H1 (cell line): ENCODE data around the gene SH3RF3. TPM values are rescaled to one million over a fixed set of nuclear protein-coding genes. Genes with fewer than 3 reads are reported as not detected.

ENCODE experiments used
- CTCF ChIA-PET: fragments of 300-600 bp; sonication (Branson Sonifier 250); formaldehyde crosslinking; loops from one replicate; lab custom pipeline; 2021; ENCODE audit not compliant: partially characterized antibody; lab: Charles Lee
- POLR2A ChIA-PET: fragments of 300-600 bp; sonication (Branson Sonifier 250); formaldehyde crosslinking; loops from one replicate; lab custom pipeline; 2021; ENCODE audit warnings: inconsistent platforms; ENCODE audit not compliant: partially characterized antibody; lab: Charles Lee
- DNase-seq, 2 experiments: peaks; one replicate each; pipeline versions ENCODE4 v3.0.0 to v3.0.0-alpha.2; 2010 to 2022; ENCODE audit warnings: low spot score in 2 of 2, low read depth in 1 of 2, mixed read lengths in 1 of 2
- FAIRE-seq: peaks from 2 replicates; lab custom pipeline; 2011; peaks lifted over from hg19 to GRCh38; lab: Jason Lieb, UNC
- H2AFZ ChIP-seq: 2 replicates; pipeline ENCODE4 v1.8.1; 2012; ENCODE audit warnings: low read length, inconsistent platforms
- H2AK5ac ChIP-seq: 2 replicates; pipeline ENCODE4 v1.6.1; 2013; ENCODE audit warnings: low read depth, low read length
- H2BK120ac ChIP-seq: replicated peaks from 2 replicates; pipeline ENCODE3; 2013; ENCODE audit warnings: low read depth, low read length, inconsistent platforms
- H2BK12ac ChIP-seq: 2 replicates; pipeline ENCODE4 v1.6.1; 2013; ENCODE audit warnings: low read depth, low read length
- H2BK15ac ChIP-seq: 2 replicates; pipeline ENCODE4 v1.6.1; 2013; ENCODE audit warnings: low read length
- H2BK20ac ChIP-seq: 2 replicates; pipeline ENCODE4 v1.6.1; 2013; ENCODE audit warnings: low read length
- H2BK5ac ChIP-seq: 2 replicates; pipeline ENCODE4 v1.6.1; 2013; ENCODE audit warnings: low read depth, low read length
- H3K14ac ChIP-seq: 2 replicates; pipeline ENCODE4 v1.6.1; 2013; ENCODE audit warnings: inconsistent platforms; ENCODE audit not compliant: insufficient read length
- H3K18ac ChIP-seq: 2 replicates; pipeline ENCODE4 v1.6.1; 2013; ENCODE audit warnings: low read length; ENCODE audit errors: extremely low read depth
- H3K23ac ChIP-seq: 2 replicates; pipeline ENCODE4 v1.6.1; 2013; ENCODE audit warnings: inconsistent platforms; ENCODE audit not compliant: insufficient read length
- H3K23me2 ChIP-seq: 2 replicates; pipeline ENCODE4 v1.6.1; 2013; ENCODE audit warnings: low read depth, low read length
- H3K27ac ChIP-seq: 2 replicates; pipeline ENCODE4 v1.6.1; 2011; ENCODE audit warnings: low read depth, low read length, inconsistent platforms
- H3K27me3 ChIP-seq, 4 experiments: replicated peaks in 1 of 4; 1 replicate in 1 of 4; 2 replicates in 3 of 4; pipeline versions ENCODE4 v1.6.1 to v1.8.1; 2011 to 2013; ENCODE audit warnings: low read length in 3 of 4, mild to moderate bottlenecking in 3 of 4, inconsistent platforms in 2 of 4, mixed read lengths in 2 of 4, moderate library complexity in 1 of 4; ENCODE audit not compliant: control insufficient read depth in 3 of 4, insufficient read depth in 3 of 4; ENCODE audit errors: extremely low read depth in 1 of 4
- H3K36me3 ChIP-seq, 4 experiments: 2 replicates each; pipeline versions ENCODE4 v1.6.1 to v1.8.1; 2011 to 2013; ENCODE audit warnings: mild to moderate bottlenecking in 4 of 4, low read length in 3 of 4, moderate library complexity in 2 of 4, control low read depth in 1 of 4, inconsistent platforms in 1 of 4; ENCODE audit not compliant: insufficient read depth in 4 of 4, control insufficient read depth in 2 of 4
- H3K4ac ChIP-seq: replicated peaks from 2 replicates; pipeline ENCODE3; 2013; ENCODE audit warnings: low read length, low read depth, mixed read lengths, inconsistent platforms; ENCODE audit not compliant: insufficient read length
- H3K4me1 ChIP-seq, 4 experiments: replicated peaks in 1 of 4; 1 replicate in 1 of 4; 2 replicates in 3 of 4; pipeline versions ENCODE4 v1.6.1 to v1.8.1; 2011 to 2013; ENCODE audit warnings: low read length in 3 of 4, inconsistent platforms in 2 of 4, mixed read lengths in 1 of 4; ENCODE audit not compliant: insufficient read depth in 4 of 4, control insufficient read depth in 3 of 4
- H3K4me2 ChIP-seq, 2 experiments: 2 replicates each; pipeline versions ENCODE4 v1.6.1 to v1.8.1; 2011 to 2013; ENCODE audit warnings: low read depth in 2 of 2, low read length in 2 of 2, control low read depth in 1 of 2, inconsistent platforms in 1 of 2, mild to moderate bottlenecking in 1 of 2; ENCODE audit not compliant: insufficient read depth in 1 of 2
- H3K4me3 ChIP-seq, 4 experiments: fragments of 200-600, 300-600 bp in 1 of 4; sonication (generic), shearing (Covaris generic), sonication (Bioruptor Twin) in 1 of 4; 2 replicates each; pipeline versions ENCODE4 v1.5.1 to v1.8.1; 2011 to 2016; ENCODE audit warnings: low read length in 4 of 4, low read depth in 3 of 4, control low read depth in 2 of 4, inconsistent platforms in 2 of 4, mild to moderate bottlenecking in 2 of 4, mixed read lengths in 1 of 4, moderate library complexity in 1 of 4; ENCODE audit not compliant: insufficient read depth in 2 of 4; ENCODE audit errors: extremely low read depth in 1 of 4
- H3K56ac ChIP-seq: replicated peaks from 2 replicates; pipeline ENCODE3; 2013; ENCODE audit warnings: low read depth, mild to moderate bottlenecking, mixed read lengths, low read length, inconsistent platforms; ENCODE audit not compliant: insufficient read length
- H3K79me1 ChIP-seq: 2 replicates; pipeline ENCODE4 v1.6.1; 2013; ENCODE audit warnings: low read depth, low read length, control low read depth
- H3K79me2 ChIP-seq, 2 experiments: 2 replicates each; pipeline versions ENCODE4 v1.6.1 to v1.8.1; 2012 to 2013; ENCODE audit warnings: low read length in 2 of 2, mild to moderate bottlenecking in 2 of 2, inconsistent platforms in 1 of 2; ENCODE audit not compliant: insufficient read depth in 2 of 2, control insufficient read depth in 1 of 2
- H3K9ac ChIP-seq, 4 experiments: replicated peaks in 1 of 4; 1 replicate in 1 of 4; 2 replicates in 3 of 4; pipeline versions ENCODE4 v1.6.1 to v1.8.1; 2011 to 2013; ENCODE audit warnings: low read depth in 3 of 4, low read length in 3 of 4, control low read depth in 2 of 4, mild to moderate bottlenecking in 2 of 4, moderate library complexity in 2 of 4, inconsistent platforms in 1 of 4; ENCODE audit errors: extremely low read depth in 1 of 4
- H3K9me3 ChIP-seq, 2 experiments: 2 replicates each; pipeline versions ENCODE4 v1.6.1 to v1.8.1; 2012 to 2013; ENCODE audit warnings: mild to moderate bottlenecking in 2 of 2, moderate library complexity in 2 of 2, control low read depth in 1 of 2, inconsistent platforms in 1 of 2, low read depth in 1 of 2, low read length in 1 of 2, mixed read lengths in 1 of 2; ENCODE audit not compliant: insufficient read depth in 2 of 2
- H4K20me1 ChIP-seq, 2 experiments: replicated peaks in 1 of 2; 2 replicates each; pipeline versions ENCODE3 to v1.8.1; 2011 to 2013; ENCODE audit warnings: inconsistent platforms in 2 of 2, low read length in 2 of 2, mild to moderate bottlenecking in 1 of 2; ENCODE audit not compliant: insufficient read depth in 2 of 2, control insufficient read depth in 1 of 2
- H4K5ac ChIP-seq: 2 replicates; pipeline ENCODE4 v1.6.1; 2013; ENCODE audit warnings: low read length, low read depth, mixed read lengths, inconsistent platforms; ENCODE audit not compliant: insufficient read length
- H4K8ac ChIP-seq: 2 replicates; pipeline ENCODE4 v1.8.0; 2013; ENCODE audit warnings: mild to moderate bottlenecking, moderate library complexity, low read length, inconsistent platforms; ENCODE audit not compliant: insufficient read depth; ENCODE audit errors: extremely low read depth
- H4K91ac ChIP-seq: replicated peaks from 2 replicates; pipeline ENCODE3; 2013; ENCODE audit warnings: low read length, mixed read lengths, inconsistent platforms; ENCODE audit not compliant: insufficient read length
- ASH2L ChIP-seq: fragments of 200-600, 300-600 bp; sonication (generic); IDR thresholded peaks from one replicate; pipeline ENCODE4 v1.7.1; 2017; ENCODE audit warnings: low read length
- YY1 ChIP-seq: IDR thresholded peaks from 2 replicates; pipeline ENCODE4 v1.6.1; 2011; ENCODE audit warnings: low read depth, mild to moderate bottlenecking, low read length
- WGBS, 2 experiments: shearing (Covaris generic) in 1 of 2; methylation state at CpG; one replicate each; pipeline versions ENCODE4 v1.1.6 to v1.1.7; 2013 to 2015; ENCODE audit warnings: low lambda C conversion rate in 2 of 2, mixed read lengths in 2 of 2, inconsistent platforms in 1 of 2, low coverage in 1 of 2, missing lambda C conversion rate in 1 of 2; ENCODE audit not compliant: insufficient replicate concordance in 2 of 2, insufficient coverage in 1 of 2, insufficient read length in 1 of 2; ENCODE audit errors: extremely low coverage in 1 of 2, missing lambda C conversion rate in 1 of 2; 5-methylcytosine and 5-hydroxymethylcytosine counted together
- polyA plus RNA-seq, 7 experiments: library from polyadenylated mRNA; depleted of rRNA in 3 of 7; stranded (reverse) in 5 of 7; unstranded in 2 of 7; fragments of >200 nt in 5 of 7; fragments of 200-250 nt in 2 of 7; gene quantifications; 1 replicate in 5 of 7; 2 replicates in 1 of 7; 4 replicates in 1 of 7; pipeline versions ENCODE4 v1.2.1 to v1.2.3, GENCODE V29; 2011 to 2013; ENCODE audit warnings: missing spikeins in 2 of 7, mixed read lengths in 2 of 7
- total RNA-seq: library from RNA; stranded (reverse); fragmentation: NEBNext Ultra II Directional; extraction: Animal tissue kit (Norgen Biotek cat#: 25700); gene quantifications from 2 replicates; pipeline ENCODE4 v1.2.1, GENCODE V29; 2021

Gene SH3RF3
- total and polyA plus RNA-seq, 2 of the 8 experiments (the other 6 are each of a cell fraction or from before 2014, with no cell fraction given): 0.11 to 0.65 TPM

GRCh38 chr2:109404681-109405080 lies 275.7 kb downstream of the SH3RF3 start:
- no peaks in the 10 kb centered on the region for H3K36me3 ChIP-seq
- no peak overlapping the region for H3K56ac ChIP-seq
- H2AK5ac ChIP-seq: no peak overlapping the region
- no peak overlapping the region for H2BK12ac ChIP-seq
- no peak for DNase-seq
- H4K20me1 ChIP-seq: no peaks in the 10 kb centered on the region
- no peak overlapping the region for H2BK5ac ChIP-seq
- H3K9me3 ChIP-seq: no peaks in the 10 kb centered on the region
- no peak overlapping the region for H3K4ac ChIP-seq
- no peak overlapping the region for H3K27ac ChIP-seq
- no peak overlapping the region for H4K5ac ChIP-seq
- H2AFZ ChIP-seq: no peak overlapping the region
- no peaks in the 10 kb centered on the region; the same call in 1 of the 2 replicates for H3K23me2 ChIP-seq
- WGBS, 2 experiments: 91% methylated on average over 6 of the region's 6 CpGs; no CpG with 5 or more reads in 1 of the 2 experiments
- POLR2A ChIA-PET: no interaction called here
- H4K8ac ChIP-seq: no peak overlapping the region
- H3K27me3 ChIP-seq: no peaks in the 10 kb centered on the region
- CTCF ChIA-PET: interaction anchor here (0.6 kb wide), 2 partner anchors 105 to 116 kb away, joined by 3 read pairs; no protein-coding TSS in a partner anchor
- H3K18ac ChIP-seq: no peak overlapping the region
- no peak overlapping the region for H3K9ac ChIP-seq
- FAIRE-seq: no peak
- no peaks in the 10 kb centered on the region for H3K79me1 ChIP-seq
- no peaks in the 10 kb centered on the region for H3K79me2 ChIP-seq
- H2BK15ac ChIP-seq: no peak overlapping the region
- peaks cover 0 to 6% (median 3%) of the 10 kb centered on the region in 4 experiments; a peak in 4 of 7 replicates for H3K4me1 ChIP-seq
- no peak overlapping the region for H3K4me2 ChIP-seq
- no peak overlapping the region for H2BK120ac ChIP-seq
- no peak overlapping the region for H2BK20ac ChIP-seq
- H3K23ac ChIP-seq: no peak overlapping the region
- no peak overlapping the region for H4K91ac ChIP-seq
- H3K14ac ChIP-seq: no peak overlapping the region
- no peak overlapping the region for H3K4me3 ChIP-seq
- no peak for TF ChIP-seq ASH2L
- peak; percentile 68 for TF ChIP-seq YY1
- TF ChIP-seq, all 59 proteins: peak for 1
